H9 (cell line): ENCODE results near the gene STKLD1. TPM values are rescaled to one million over a fixed set of nuclear protein-coding genes. Genes with fewer than 3 reads are reported as not detected.

Experiments used
- DNase-seq: peaks from one replicate; pipeline ENCODE4 v3.0.0-alpha.2; 2017
- H2AFZ ChIP-seq: one replicate; pipeline ENCODE4 v1.6.1; 2013; ENCODE audit warnings: mild to moderate bottlenecking, low read length, control low read depth, moderate library complexity
- H2AK5ac ChIP-seq: 2 replicates; pipeline ENCODE4 v1.6.1; 2013; ENCODE audit warnings: low read length, control low read depth, mixed read lengths; ENCODE audit not compliant: insufficient read length
- H2BK120ac ChIP-seq: one replicate; pipeline ENCODE4 v1.6.1; 2013; ENCODE audit warnings: low read depth, mild to moderate bottlenecking, low read length, control low read depth, inconsistent platforms; ENCODE audit not compliant: poor library complexity, severe bottlenecking
- H2BK12ac ChIP-seq: 2 replicates; pipeline ENCODE4 v1.6.1; 2013; ENCODE audit warnings: low read length, control low read depth, mixed read lengths, low read depth; ENCODE audit not compliant: insufficient read length
- H2BK15ac ChIP-seq: 2 replicates; pipeline ENCODE4 v1.6.1; 2013; ENCODE audit warnings: low read depth, low read length, control low read depth
- H2BK20ac ChIP-seq: one replicate; pipeline ENCODE4 v1.6.1; 2013; ENCODE audit warnings: low read depth, mild to moderate bottlenecking, low read length, control low read depth, inconsistent platforms; ENCODE audit not compliant: poor library complexity, severe bottlenecking
- H2BK5ac ChIP-seq: 2 replicates; pipeline ENCODE4 v1.6.1; 2013; ENCODE audit warnings: low read length, control low read depth, mixed read lengths; ENCODE audit not compliant: insufficient read length
- H3K14ac ChIP-seq: 2 replicates; pipeline ENCODE4 v1.6.1; 2013; ENCODE audit warnings: low read length, control low read depth; ENCODE audit not compliant: insufficient read depth
- H3K18ac ChIP-seq: 2 replicates; pipeline ENCODE4 v1.6.1; 2013; ENCODE audit warnings: low read depth, mild to moderate bottlenecking, mixed read lengths, low read length, control low read depth; ENCODE audit not compliant: insufficient read length
- H3K23ac ChIP-seq: 2 replicates; pipeline ENCODE4 v1.6.1; 2013; ENCODE audit warnings: low read length, control low read depth, mixed read lengths, low read depth; ENCODE audit not compliant: insufficient read length
- H3K23me2 ChIP-seq: 2 replicates; pipeline ENCODE4 v1.6.1; 2013; ENCODE audit warnings: low read depth, mild to moderate bottlenecking, mixed read lengths, low read length, control low read depth; ENCODE audit not compliant: insufficient read length, poor library complexity, severe bottlenecking
- H3K27ac ChIP-seq: 2 replicates; pipeline ENCODE4 v1.5.1; 2013; ENCODE audit warnings: low read length, control low read depth, mixed read lengths, low read depth; ENCODE audit not compliant: insufficient read length
- H3K27me3 ChIP-seq: 2 replicates; pipeline ENCODE4 v1.6.1; 2013; ENCODE audit warnings: low read length, control low read depth, inconsistent platforms; ENCODE audit not compliant: insufficient read depth
- H3K4ac ChIP-seq: 2 replicates; pipeline ENCODE4 v1.6.1; 2013; ENCODE audit warnings: low read depth, mild to moderate bottlenecking, control low read depth, inconsistent platforms, low read length, moderate library complexity
- H3K4me1 ChIP-seq: 2 replicates; pipeline ENCODE4 v1.6.1; 2013; ENCODE audit warnings: low read length, control low read depth, inconsistent platforms; ENCODE audit not compliant: insufficient read depth
- H3K4me2 ChIP-seq: 2 replicates; pipeline ENCODE4 v1.6.1; 2013; ENCODE audit warnings: low read length, control low read depth, mixed read lengths; ENCODE audit not compliant: insufficient read length, insufficient read depth
- H3K56ac ChIP-seq: 2 replicates; pipeline ENCODE4 v1.6.1; 2013; ENCODE audit warnings: low read depth, mild to moderate bottlenecking, mixed read lengths, low read length, control low read depth; ENCODE audit not compliant: insufficient read length
- H3K79me1 ChIP-seq: 2 replicates; pipeline ENCODE4 v1.6.1; 2013; ENCODE audit warnings: low read depth, mild to moderate bottlenecking, moderate library complexity, low read length, control low read depth, inconsistent platforms; ENCODE audit not compliant: insufficient read depth, poor library complexity, severe bottlenecking
- H3K79me2 ChIP-seq: 2 replicates; pipeline ENCODE4 v1.6.1; 2013; ENCODE audit warnings: low read length, control low read depth, inconsistent platforms; ENCODE audit not compliant: insufficient read depth
- H3K9ac ChIP-seq: 2 replicates; pipeline ENCODE4 v1.6.1; 2013; ENCODE audit warnings: low read length, control low read depth, mixed read lengths; ENCODE audit not compliant: insufficient read length; ENCODE audit errors: extremely low read depth
- H3K9me3 ChIP-seq: one replicate; pipeline ENCODE4 v1.6.1; 2013; ENCODE audit warnings: low read depth, low read length, inconsistent platforms; ENCODE audit not compliant: control insufficient read depth
- H3T11ph ChIP-seq: one replicate; pipeline ENCODE4 v1.6.1; 2013; ENCODE audit warnings: mild to moderate bottlenecking, low read length, control low read depth, inconsistent platforms
- H4K20me1 ChIP-seq: one replicate; pipeline ENCODE4 v1.6.1; 2013; ENCODE audit not compliant: control insufficient read depth, insufficient read length, insufficient read depth
- H4K5ac ChIP-seq: 2 replicates; pipeline ENCODE4 v1.6.1; 2013; ENCODE audit warnings: low read depth, mild to moderate bottlenecking, mixed read lengths, low read length, control low read depth; ENCODE audit not compliant: insufficient read length
- H4K8ac ChIP-seq: replicated peaks from 2 replicates; pipeline ENCODE4 v1.6.1; 2013; ENCODE audit warnings: low read length, control low read depth, mixed read lengths, low read depth; ENCODE audit not compliant: insufficient read length
- H4K91ac ChIP-seq: 2 replicates; pipeline ENCODE4 v1.6.1; 2013; ENCODE audit warnings: low read depth, mild to moderate bottlenecking, moderate library complexity, mixed read lengths, low read length, control low read depth; ENCODE audit not compliant: insufficient read length
- H3K27ac Mint-ChIP-seq, 3 experiments: 2 replicates in 2 of 3; 3 replicates in 1 of 3; pipeline ENCODE4 v1.8.0; 2020 to 2021; ENCODE audit warnings: mixed read lengths in 3 of 3, mild to moderate bottlenecking in 1 of 3, moderate library complexity in 1 of 3
- H3K27me3 Mint-ChIP-seq: 2 replicates; pipeline ENCODE4 v1.8.0; 2021; ENCODE audit warnings: low read depth, mild to moderate bottlenecking, moderate library complexity, mixed read lengths
- H3K36me3 Mint-ChIP-seq, 3 experiments: 2 replicates in 2 of 3; 3 replicates in 1 of 3; pipeline ENCODE4 v1.8.0; 2020 to 2021; ENCODE audit warnings: low read depth in 3 of 3, mixed read lengths in 3 of 3; ENCODE audit not compliant: insufficient read depth in 1 of 3
- H3K4me1 Mint-ChIP-seq, 2 experiments: 2 replicates each; pipeline ENCODE4 v1.8.0; 2020; ENCODE audit warnings: mixed read lengths in 2 of 2
- H3K4me3 Mint-ChIP-seq, 2 experiments: 2 replicates in 1 of 2; 3 replicates in 1 of 2; pipeline ENCODE4 v1.8.0; 2020 to 2021; ENCODE audit warnings: mild to moderate bottlenecking in 2 of 2, mixed read lengths in 2 of 2, moderate library complexity in 1 of 2
- H3K9me3 Mint-ChIP-seq, 2 experiments: 2 replicates in 1 of 2; 3 replicates in 1 of 2; pipeline ENCODE4 v1.8.0; 2020; ENCODE audit warnings: mild to moderate bottlenecking in 2 of 2, mixed read lengths in 2 of 2, moderate library complexity in 1 of 2
- CTCF ChIP-seq: fragments of 200-600 bp; sonication (generic); conservative IDR thresholded peaks from 3 replicates; pipeline ENCODE4 v1.8.0; 2021; ENCODE audit warnings: antibody characterized with exemption, mild to moderate bottlenecking
- WGBS: extraction: QIAGEN DNeasy Blood & Tissue Kit; methylation state at CpG from one replicate; pipeline ENCODE4 v1.1.7; 2013; ENCODE audit warnings: missing lambda C conversion rate, low lambda C conversion rate, mixed read lengths; ENCODE audit not compliant: insufficient read length; ENCODE audit errors: extremely low coverage; 5-methylcytosine and 5-hydroxymethylcytosine counted together
- total RNA-seq: library from RNA; stranded (reverse); gene quantifications from 2 replicates; pipeline ENCODE4 v1.2.1, GENCODE V29; 2021

Gene STKLD1
- total RNA-seq, 1 experiment from 2014 or later = 0.57 TPM

GRCh38 chr9:133385452-133385851, 9.3 kb downstream of the STKLD1 start:
- Histone ChIP-seq H3K18ac (no peak overlapping the region), H3K79me1 (no peaks in the 10 kb centered on the region), H3K4me1 (no peaks in the 10 kb centered on the region), H4K5ac (no peak overlapping the region), H4K8ac (no peak overlapping the region), H3K79me2 (no peaks in the 10 kb centered on the region), H3K23ac (no peak overlapping the region), H2BK5ac (no peak overlapping the region), H3K56ac (no peak overlapping the region), H2AFZ (no peak overlapping the region), H3K9me3 (no peaks in the 10 kb centered on the region), H4K91ac (no peak overlapping the region), H3K4me2 (no peak overlapping the region), H2BK20ac (no peak overlapping the region), H2BK15ac (no peak overlapping the region), H2BK120ac (no peak overlapping the region), H3T11ph (no peak overlapping the region), H2BK12ac (no peak overlapping the region), H3K27me3 (no peaks in the 10 kb centered on the region), H3K27ac (no peak overlapping the region), H3K23me2 (no peaks in the 10 kb centered on the region), H3K4ac (no peak overlapping the region), H3K14ac (no peak overlapping the region), H2AK5ac (no peak overlapping the region), H4K20me1 (peaks cover 3% of the 10 kb centered on the region), H3K9ac (no peak overlapping the region)
- WGBS = no CpG with 5 or more reads among the region's 14 CpGs
- Mint-ChIP-seq H3K36me3 (no peaks in the 10 kb centered on the region), H3K9me3 (peaks cover 3 to 9% of the 10 kb centered on the region in 2 experiments; a peak in 4 of 5 replicates), H3K4me1 (no peaks in the 10 kb centered on the region), H3K27ac (no peak overlapping the region), H3K27me3 (peaks cover 16% of the 10 kb centered on the region), H3K4me3 (no peak overlapping the region)
- TF ChIP-seq CTCF = no peak
- DNase-seq = no peak
